Gastroesophageal sphincter (tissue), 3 donors: Measurements from ENCODE around the gene SIDT1.

Experiments
- EP300 ChIP-seq: sonication (generic); formaldehyde crosslinking; IDR thresholded peaks from one replicate; pipeline ENCODE4 v1.6.1; 2017; ENCODE audit warnings: antibody characterized with exemption, mild to moderate bottlenecking
- POLR2A ChIP-seq, 2 donors: fragments of 450-650 bp; IDR thresholded peaks; one replicate each; pipeline ENCODE4 v1.6.1; 2017; ENCODE audit warnings: antibody characterized with exemption in 2 of 2, mild to moderate bottlenecking in 2 of 2, moderate library complexity in 1 of 2
- POLR2AphosphoS5 ChIP-seq: sonication (generic); formaldehyde crosslinking; IDR thresholded peaks from one replicate; pipeline ENCODE4 v1.6.1; 2017; ENCODE audit warnings: antibody characterized with exemption
- TF ChIP-seq, protein P1 (sequence below), 4 experiments: fragments of 200-600 bp in 2 of 4; fragments of 450-650 bp in 2 of 4; sonication (generic) in 1 of 4; IDR thresholded peaks; one replicate each; pipeline ENCODE4 v1.5.1; 2017 to 2019; ENCODE audit warnings: antibody characterized with exemption in 4 of 4, mild to moderate bottlenecking in 2 of 4, moderate library complexity in 2 of 4

DNA sequence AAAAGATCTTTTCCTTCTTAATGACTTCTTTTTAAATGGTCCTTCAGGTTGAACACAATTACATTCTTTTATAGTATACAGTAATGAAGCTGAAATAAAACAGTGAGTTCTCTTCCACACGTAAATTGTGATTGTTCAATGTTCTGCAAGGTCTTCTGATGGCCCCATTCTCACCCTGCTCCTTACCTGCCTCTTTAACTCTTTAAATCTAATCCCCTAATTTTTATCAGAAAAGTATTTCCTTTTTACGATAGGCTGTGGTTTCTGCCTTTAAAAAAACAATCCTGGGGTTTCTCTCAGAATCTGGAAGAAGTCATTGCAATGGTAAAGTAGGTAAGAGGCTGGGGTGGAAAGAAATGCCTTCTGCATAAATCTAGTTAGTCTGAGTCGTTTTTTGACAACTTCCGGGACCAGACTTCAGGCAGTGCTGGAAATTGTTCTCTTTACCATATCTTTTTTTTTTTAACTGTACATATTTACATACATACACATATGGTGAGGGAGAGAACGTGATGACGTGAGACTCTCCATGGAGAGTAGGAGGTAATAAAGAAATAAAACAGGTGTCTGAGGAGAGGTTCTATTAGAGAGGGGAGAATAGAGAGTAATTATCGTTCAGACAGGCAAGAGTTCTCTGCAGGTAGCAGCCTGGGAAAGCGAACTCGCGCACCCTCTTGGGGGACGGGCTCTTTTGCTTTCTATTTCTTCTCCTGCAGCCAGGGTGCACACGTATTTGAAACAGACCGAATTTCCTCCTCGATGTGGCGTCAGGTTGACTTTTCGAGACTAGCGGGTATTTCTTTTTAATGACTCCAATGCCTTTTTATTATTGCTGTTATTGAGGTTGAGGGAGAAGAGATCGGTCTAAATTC is at the start of gene SIDT1:
- no peak for TF ChIP-seq POLR2A (IDR thresholded peaks at IDR 0.05)
- TF ChIP-seq, protein P1, sequence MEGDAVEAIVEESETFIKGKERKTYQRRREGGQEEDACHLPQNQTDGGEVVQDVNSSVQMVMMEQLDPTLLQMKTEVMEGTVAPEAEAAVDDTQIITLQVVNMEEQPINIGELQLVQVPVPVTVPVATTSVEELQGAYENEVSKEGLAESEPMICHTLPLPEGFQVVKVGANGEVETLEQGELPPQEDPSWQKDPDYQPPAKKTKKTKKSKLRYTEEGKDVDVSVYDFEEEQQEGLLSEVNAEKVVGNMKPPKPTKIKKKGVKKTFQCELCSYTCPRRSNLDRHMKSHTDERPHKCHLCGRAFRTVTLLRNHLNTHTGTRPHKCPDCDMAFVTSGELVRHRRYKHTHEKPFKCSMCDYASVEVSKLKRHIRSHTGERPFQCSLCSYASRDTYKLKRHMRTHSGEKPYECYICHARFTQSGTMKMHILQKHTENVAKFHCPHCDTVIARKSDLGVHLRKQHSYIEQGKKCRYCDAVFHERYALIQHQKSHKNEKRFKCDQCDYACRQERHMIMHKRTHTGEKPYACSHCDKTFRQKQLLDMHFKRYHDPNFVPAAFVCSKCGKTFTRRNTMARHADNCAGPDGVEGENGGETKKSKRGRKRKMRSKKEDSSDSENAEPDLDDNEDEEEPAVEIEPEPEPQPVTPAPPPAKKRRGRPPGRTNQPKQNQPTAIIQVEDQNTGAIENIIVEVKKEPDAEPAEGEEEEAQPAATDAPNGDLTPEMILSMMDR (IDR thresholded peaks at IDR 0.05) = no peak
- TF ChIP-seq POLR2AphosphoS5 = no peak
- TF ChIP-seq EP300 = no peak
